Stimulated activated CD8-positive, alpha-beta memory T cell treated with anti-CD3 and anti-CD28 coated beads, Interleukin-4, amount 100 ng/mL, for 4 hours (primary cell): Measurements from ENCODE around the gene NME9.
"Not testable (repeated sequence)": the region's sequence is repeated elsewhere in the genome, so short reads cannot be mapped to it uniquely, and the experiment has no call there.

Experiments
- DNase-seq, 2 donors: peaks; one replicate each; pipeline ENCODE4 v3.0.0-alpha.2; 2020; ENCODE audit warnings: low read depth in 2 of 2, low spot score in 1 of 2

NME9 gene, protein sequence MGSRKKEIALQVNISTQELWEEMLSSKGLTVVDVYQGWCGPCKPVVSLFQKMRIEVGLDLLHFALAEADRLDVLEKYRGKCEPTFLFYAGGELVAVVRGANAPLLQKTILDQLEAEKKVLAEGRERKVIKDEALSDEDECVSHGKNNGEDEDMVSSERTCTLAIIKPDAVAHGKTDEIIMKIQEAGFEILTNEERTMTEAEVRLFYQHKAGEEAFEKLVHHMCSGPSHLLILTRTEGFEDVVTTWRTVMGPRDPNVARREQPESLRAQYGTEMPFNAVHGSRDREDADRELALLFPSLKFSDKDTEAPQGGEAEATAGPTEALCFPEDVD

DNA sequence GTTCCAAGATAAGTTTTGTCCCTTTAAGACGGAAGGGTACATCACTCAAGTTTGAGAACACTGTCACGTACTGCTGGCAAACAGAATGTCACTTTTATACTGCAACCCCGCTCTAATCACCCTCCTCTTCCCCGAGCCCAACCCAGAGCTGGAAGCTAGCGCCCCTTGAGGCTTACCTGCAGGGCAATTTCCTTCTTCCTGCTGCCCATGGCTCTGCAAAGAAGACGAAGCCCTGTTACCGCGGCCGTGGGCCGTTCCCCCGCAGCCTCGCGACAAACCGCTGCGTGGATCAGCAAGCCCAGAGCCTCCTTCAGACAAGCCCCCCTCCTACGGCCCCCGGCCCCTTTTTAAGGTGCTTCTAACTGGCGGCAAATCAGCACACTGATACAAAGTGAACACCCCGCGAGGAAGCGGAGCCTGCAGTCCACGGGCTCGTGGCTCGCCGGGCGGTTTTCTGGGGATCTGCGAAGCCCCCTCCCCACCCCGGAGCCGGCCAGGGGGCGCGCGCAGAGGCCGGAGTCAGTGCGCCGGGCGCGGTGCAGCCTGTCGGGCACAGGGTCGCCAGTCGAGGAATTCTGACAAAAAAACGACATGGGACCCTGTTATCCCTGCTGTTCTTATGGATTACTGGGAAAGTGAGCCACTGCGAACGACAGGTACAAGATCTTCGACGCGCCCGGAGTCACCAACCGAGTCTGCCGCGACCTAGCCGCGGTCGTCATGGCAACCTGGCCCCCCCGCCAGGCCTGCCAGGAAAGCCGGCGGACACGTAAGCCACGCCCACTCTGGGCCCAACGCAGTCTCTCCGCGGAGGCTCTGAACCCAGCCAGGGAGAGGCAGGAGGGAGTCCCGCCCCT, at the start of gene NME9:
NME9 (minus strand) TSS at position 725 of the 857 bp plus-strand sequence; CDS start at position 209, 516 bp downstream.
- peak; percentile 62 to 80 for DNase-seq

DNA sequence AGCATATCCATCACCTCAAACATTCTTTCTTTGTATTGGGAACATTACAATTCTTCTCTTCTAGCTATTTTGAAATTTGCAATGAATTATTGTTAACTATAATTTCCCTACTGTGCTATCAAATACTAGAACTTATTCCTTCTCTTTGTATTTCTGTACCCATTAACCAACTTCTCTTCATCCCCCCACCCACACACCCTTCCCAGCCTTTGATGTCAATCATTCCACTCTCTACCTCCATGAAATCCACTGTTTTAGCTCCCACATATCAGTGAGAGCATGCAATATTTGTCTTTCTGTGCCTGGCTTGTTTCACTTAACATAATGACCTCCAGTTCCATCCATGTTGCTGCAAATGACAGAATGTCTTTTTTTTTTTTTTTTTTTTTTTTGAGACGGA, 49.3 kb upstream of the NME9 start:
- no peak for DNase-seq

DNA sequence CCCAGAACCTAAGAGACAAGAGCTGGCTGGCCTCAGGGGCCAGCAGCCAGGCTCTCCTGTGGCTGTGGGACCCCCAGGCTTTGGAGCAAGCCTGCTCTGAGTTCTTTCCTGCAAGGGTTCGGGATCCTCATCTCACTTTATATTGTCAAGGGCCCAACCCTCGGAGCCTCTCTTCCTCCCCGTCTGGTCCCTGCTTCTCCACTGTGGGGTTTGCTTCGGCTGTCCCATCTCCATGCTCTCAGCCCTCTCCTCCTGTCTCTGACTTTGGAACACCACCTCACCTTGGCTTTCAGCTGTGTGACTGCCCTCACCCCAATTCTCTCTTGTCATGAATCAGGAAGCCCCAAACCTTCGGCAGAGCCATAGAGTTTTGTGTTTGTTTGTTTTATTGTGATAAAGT, 48.7 kb upstream of the NME9 start:
- no peak for DNase-seq

DNA sequence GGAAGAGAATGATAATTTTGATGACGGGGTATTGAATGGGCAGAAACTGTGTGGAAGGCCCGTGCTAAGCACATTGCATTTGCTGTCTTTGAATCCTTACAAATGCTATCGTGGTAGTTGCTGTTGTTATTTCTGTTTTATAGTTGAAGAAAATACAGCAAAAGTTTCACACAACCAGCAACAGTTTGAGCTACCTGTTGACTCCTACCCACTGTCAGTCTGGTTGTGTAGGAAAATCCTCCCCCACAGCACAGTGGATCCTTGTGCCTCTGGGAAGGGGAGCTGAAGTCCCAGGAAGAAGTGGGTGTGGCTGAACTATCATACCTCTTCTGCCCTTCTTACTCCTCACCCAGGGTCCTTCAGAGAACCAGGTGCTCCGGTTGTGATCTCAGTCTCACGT, 48.2 kb upstream of the NME9 start:
- no peak for DNase-seq

DNA sequence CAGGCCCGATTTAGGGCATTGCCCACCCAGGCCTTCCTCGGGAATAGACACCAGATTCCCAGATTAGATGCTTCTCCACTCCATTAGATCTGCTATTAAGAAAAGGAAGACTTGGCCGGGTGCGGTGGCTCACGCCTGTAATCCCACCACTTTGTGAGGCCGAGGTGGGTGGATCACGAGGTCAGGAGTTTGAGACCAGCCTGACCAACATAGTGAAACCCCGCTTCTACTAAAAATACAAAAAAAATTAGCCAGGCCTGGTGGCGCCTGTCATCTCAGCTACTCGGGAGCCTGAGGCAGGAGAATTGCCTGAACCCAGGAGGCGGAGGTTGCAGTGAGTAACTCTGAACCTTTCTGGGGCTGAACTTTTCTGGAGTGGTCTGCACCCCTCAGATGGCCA, 47.6 kb upstream of the NME9 start:
- DNase-seq: not testable (repeated sequence)

DNA sequence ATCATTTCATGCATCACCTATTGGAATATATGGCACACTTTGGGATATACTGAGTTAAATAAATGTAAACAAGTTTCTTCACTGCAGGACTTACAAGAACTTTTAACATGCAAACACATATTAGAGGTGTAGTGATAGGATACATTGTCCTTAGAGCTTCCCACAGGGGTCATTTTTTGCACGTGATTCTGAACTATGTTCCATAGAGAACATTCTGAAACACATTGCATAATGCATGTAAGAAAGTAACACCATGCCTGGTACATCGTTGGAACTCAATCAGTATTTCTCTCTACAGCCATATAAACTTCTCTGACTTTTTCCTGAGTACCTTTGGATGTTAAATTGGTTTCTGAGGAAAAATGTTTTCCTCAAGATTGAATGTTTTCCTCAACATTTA, 47.0 kb upstream of the NME9 start:
- DNase-seq: no peak

DNA sequence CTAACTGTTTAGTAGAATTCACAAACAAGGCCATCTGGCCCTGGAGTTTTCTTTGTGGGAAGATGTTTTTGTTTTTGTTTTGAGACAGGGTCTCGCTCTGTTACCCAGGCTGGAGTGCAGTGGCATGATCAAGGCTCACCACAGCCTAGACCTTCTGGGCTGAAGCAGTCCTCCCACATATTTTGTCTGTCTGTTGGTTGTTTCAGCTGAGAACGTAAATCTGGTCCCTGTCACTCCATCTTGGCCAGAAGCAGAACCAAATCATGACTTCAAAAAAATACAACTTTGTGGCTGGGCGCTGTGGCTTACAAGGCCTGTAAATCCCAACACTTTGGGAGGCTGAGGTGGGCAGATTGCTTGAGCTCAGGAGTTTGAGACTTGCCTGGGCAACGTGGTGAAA, 45.8 kb upstream of the NME9 start:
- no peak for DNase-seq

DNA sequence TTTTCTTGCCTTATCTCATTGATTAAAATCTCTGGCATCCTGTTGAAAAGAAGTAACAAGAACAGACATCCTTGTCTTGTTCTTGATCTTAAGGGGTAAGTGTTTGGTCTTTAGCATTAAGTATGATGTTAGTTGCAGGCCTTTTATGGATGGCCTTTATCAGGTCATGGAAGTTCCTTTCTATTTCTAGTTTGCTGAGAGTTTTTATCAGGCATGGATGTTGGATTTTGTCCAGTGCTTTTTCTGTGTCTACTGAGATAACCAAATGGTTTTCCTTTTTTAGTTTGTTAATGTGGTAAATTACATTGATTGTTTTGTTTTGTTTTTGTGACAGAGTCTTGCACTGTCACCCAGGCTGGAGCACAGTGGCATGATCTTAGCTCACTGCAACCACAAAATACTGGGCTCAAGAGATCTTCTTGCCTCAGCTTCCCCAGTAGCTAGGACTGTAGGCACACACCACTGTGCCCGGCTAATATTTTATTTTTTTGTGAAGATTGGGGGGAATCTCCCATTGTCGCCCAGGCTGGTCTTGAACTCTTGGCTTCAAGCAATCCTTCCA, 45.0 kb upstream of the NME9 start:
- DNase-seq: no peak

DNA sequence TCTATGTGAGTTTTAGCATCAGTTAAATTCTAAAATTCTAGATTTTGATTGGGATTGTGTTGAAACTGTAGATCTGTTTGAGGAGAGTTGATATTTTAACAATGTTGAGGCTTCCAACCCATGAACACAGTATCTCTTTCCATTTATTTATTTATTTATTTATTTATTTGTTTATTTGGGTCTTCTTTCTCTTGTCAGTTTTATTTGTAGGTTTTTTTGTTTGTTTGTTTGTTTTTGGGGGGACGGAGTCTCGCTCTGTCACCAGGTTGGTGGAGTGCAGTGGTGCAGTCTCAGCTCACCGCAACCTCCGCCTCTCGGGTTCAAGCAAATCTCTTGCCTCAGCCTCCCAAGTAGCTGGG, 44.1 kb upstream of the NME9 start:
- no peak for DNase-seq

DNA sequence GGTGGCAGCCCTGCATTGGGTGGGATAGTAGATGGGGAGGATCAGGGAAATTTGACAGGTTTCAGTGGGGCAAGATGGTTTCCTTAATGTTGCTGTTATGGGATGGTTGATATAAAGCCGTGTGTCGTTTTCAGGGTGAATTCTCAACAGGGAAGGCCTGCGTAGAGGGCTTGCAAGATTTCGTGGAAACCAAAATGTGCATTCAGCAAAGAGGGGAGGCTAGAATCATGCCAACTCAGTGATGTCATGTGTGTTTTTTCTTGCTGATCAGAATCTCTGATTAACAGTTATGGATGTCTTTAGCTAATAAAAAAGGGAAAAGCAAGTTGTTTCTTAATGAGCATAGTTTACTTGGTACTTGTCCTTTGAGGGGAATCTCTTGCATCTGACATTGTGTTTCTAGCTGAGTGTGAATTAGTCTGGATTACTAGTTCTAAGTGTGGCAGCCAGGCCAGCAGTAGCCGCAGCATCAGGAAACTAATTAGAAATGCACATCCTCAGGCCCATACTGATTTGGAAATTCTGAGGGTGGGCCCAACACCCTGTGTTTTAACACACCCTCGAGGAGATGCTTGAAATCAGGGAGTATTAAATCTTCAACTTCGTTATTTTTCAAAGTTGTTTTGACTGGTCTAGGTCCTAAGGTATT, 43.6 kb upstream of the NME9 start:
- DNase-seq: no peak

DNA sequence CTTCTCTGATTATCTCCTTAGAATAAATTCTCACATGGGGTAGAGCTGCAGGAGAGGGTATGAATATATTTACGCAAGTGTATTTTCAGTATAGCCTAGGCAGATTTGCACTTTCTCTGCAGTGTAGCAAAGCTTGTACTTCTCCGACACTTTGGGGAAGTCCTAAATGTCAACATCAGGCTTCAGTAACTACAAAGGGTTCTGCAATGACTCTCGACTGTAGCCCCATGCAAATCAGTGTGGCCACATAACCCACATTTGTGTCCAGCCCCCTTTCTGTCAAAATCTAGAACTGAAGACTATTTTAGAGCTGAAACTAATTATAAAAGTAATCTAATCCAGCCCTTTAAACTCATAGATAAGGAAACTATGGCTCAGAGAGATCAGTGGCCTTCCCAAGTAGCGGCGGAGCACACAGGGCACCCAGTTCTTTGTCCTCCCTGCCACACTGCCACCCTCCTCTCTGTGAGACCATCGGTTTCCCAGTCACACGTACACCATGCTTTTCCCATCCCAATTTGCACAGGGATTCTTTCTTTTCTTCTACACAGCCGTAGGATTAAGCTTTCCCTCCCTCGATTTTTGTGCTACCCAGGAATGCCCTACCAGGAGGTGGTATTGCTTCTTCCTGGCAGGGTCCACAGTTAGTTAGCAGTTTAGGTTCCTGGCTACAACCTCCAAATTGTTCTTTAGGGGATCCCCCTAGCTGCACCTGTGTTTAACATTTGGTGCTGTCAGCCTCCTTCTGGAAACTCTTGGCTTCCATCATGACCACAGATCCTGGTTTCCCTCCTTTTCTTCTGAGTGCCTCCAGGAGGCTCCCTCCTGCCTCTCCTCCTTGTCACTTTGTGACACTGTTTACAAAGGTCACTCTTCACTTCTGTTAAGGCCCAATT, 41.7 kb upstream of the NME9 start:
- DNase-seq: no peak

DNA sequence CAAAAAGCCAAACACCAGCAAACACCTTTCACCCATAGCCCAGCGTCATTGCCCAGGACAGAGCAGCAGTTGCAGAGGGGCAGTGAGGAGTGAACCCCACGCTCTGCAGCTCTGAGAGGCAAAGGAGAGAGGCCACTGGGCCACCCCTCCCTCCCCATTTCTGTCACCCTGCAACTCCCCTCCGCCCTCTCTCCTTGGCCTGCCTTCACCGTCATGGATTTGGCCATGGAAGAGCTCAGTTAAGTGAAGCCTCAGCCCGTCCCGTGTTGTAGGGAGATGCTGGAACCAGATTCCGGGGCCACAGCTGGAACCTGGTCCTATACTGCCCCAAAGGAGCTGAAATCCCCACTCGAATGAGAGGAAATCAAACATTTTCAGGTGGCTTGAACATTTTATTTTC, 40.7 kb upstream of the NME9 start:
- DNase-seq: no peak

DNA sequence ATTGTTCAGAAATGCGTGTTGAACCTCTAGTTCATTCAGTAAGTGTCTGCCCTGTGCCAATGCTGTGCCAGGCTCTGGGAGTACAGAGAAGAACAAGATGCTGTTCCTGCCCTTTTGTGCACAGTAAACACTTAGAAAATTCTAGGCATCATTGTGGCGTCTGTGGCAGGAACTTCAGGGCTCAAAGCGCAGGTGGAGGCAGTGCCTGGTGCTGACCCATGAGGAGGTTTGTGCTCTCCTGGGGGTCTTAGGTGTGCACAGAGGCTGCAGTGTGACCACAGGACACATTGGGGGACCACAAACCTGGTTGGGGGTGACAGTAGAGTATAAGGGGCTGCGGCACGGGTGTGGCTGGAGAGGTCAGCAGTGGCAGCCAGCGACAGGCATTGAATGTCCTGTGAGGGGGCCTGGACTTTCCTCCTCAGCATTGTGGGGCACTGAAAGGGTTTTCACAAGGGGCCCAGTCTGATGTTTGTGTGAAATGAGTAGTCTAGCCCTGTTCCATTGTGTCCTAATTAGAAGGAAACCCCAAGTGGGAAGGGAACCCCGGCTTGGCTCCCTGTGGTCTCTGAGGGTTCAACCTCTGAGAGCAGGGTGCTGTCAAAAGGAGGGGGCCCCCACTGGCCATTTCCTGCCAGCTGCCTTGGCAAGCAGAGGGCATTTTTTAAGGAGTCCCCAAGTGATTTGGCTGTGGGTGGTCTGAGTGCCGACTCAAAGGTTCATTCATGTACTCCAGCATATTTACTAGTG, 39.7 kb upstream of the NME9 start:
- DNase-seq: no peak

DNA sequence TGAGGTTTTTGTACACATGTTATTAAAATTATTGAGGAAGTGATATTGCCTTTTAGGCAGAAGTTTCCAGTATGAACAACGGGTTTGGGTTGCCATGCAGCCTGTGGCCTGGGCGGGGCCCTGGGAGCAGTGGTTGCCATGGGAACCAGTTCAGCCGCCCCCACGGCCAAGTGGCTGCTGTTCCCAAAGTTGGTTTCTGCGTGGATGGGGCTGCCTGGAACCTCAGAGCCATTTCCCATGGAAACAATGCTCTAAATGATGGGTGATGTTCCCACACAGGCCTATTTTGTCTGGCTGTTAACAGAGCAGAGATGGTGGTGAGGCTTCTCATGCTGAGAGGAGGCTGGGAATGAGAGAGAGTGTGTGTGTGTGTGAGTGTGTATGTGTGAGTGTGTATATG, 38.3 kb upstream of the NME9 start:
- DNase-seq: no peak

DNA sequence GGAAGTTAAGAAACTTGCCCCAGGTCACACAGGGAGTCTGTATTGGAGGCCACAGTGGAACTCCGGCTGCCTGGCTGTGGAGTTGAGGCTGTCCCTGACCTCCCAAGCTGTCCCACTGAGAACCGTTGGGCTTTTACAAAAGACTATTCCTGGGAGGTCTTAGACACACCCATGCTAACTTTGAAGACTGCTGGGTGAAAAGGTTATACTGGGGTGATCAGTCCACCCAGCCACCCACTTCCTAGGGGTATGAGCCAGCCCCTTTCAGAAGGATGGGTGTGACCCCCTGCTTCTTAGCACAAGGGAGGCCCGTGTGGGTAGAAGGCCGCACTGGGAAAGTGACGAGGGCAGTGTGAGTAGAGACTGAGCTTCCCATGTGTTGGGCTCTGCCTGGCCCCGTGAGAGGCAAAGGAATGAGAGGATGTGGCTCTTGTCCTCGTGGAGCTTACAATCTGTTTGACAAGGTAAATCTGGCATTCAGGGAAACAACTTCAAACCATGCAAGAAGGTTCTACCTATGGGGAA, 37.7 kb upstream of the NME9 start:
- no peak for DNase-seq

DNA sequence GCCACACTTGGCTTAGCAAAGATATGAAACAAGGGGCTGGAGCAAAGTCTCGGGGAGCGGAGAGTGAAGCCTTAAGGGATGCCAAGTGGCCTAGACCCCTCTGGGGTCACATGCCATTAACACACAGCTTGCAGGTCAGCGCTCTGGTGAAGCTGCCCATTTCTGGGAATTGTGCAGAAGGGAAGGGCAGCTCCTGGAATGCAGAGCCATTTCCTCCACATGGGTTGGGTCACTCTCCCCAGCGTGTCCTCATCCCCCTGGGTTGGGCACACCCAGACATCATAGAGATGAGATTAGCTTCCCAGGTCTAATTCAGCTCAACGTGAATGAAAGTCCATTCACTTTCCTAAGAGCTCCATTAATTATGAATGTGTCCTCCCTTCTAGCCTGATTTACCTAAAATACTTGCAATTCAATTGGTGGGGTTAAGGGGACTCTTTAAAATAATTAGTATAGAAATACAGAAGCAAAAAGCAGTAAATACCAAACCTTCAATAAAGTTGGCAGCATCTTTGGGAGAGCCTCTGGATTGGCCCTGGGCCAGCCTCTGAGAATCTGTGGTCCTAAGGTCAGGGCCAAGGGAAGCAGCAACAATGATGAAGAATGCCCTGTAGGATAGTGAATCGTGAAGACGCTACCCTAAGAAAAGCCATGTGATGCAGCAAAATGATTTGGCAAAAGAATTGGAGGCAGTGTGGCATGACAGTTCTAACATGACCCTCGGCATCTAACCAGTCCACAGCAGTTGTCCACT, 36.5 kb upstream of the NME9 start:
- DNase-seq: no peak

DNA sequence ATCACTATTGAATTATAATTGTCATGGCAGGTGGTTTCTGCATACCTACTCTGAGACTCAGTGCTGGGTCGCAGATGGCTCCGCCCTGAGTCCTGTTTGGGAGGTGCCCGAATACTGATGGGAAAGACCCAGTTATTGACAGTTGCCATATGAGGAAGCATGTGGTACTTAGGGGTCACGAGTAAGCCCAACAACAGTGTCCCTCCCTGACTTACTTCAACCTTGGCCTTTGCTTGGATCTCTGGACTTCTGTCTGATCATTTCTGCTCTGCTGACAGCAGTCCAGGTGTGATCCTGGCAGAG, 35.6 kb upstream of the NME9 start:
- DNase-seq: no peak

DNA sequence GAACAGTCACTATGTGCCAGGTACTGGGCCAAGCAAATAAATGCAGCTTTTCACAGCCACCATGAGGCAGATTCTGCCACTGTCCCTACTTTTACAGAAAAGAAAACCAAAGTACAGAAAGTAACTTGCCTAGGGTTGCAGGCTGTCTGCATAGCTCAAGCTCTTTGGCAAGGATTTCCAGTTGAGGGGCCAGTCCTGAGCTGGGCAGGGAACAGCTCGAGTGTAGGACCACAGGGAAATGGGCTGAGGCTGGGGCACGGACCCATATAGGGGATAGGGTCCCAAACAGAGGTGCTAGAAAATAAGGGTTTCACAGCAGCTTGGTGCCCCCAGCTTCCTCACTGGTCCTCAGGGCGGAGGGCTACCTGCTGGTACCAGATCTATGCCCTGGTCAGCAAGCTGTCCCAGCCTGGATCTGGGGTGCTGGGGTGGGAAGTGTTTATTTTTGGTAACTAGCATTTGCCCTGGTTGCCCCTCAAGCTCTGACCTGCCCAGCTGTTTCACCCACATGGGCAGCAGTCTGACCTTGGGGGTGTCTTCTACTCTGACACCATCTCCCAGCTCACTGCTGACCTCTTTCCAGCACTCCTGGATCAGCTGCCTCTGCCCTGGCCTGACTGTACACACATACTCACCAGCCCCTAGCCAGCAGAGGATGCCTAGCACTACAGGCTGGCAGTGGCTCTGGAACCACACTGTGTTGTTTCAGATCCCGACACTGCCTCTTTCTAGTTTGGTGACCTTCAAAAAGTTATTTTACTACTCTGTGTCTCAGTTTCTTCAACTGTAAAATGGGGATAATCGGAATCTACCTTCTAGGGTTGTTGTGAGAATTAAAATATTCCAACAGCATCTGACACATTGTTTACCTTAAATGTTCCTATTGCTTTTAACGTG, 35.0 kb upstream of the NME9 start:
- no peak for DNase-seq
